Panc1 (cell line): ENCODE measurements around the gene FUS.

ENCODE experiments used
- CTCF ChIP-seq: fragments of 450-650 bp; IDR thresholded peaks from 2 replicates; pipeline ENCODE4 v1.5.1; 2017; ENCODE audit warnings: mild to moderate bottlenecking
- POLR2AphosphoS5 ChIP-seq: IDR thresholded peaks from 2 replicates; pipeline ENCODE4 v1.6.1; 2012; ENCODE audit warnings: mild to moderate bottlenecking, low read depth, low read length, moderate library complexity
- REST ChIP-seq, 2 experiments: IDR thresholded peaks; 2 replicates each; pipeline ENCODE4 v1.6.1; 2011 to 2012; ENCODE audit warnings: low read depth in 2 of 2, control low read depth in 1 of 2, low read length in 1 of 2, mild to moderate bottlenecking in 1 of 2, moderate library complexity in 1 of 2; ENCODE audit not compliant: insufficient read depth in 1 of 2
- SIN3A ChIP-seq: IDR thresholded peaks from 2 replicates; pipeline ENCODE4 v1.6.1; 2012; ENCODE audit warnings: low read depth, mild to moderate bottlenecking, low read length, moderate library complexity, borderline replicate concordance; ENCODE audit not compliant: insufficient read depth
- TCF7L2 ChIP-seq: IDR thresholded peaks from 2 replicates; pipeline ENCODE4 v1.6.1; 2011; ENCODE audit warnings: mild to moderate bottlenecking, low read depth, low read length, inconsistent platforms

- TF ChIP-seq POLR2AphosphoS5: no peak
- no peak for TF ChIP-seq REST (IDR thresholded peaks at IDR 0.05; ENCODE audit: insufficient read depth in 1 of 2, low read depth in 2 of 2, low read length in 1 of 2)
- TF ChIP-seq CTCF: no peak
- no peak for TF ChIP-seq TCF7L2
- TF ChIP-seq SIN3A: no peak
Observed at GRCh38 chr16:31132303-31132979, 47.5 kb upstream of the FUS start.
